HG03025 (cell line): Measurements from ENCODE around the gene UNC13B.
"Not testable (repeated sequence)": the region's sequence is repeated elsewhere in the genome, so short reads cannot be mapped to it uniquely, and the experiment has no call there.

Experiments used
- ATAC-seq: cut with Tn5 transposase; IDR thresholded peaks from one replicate; pipeline ENCODE4 v1.9.1; 2021; ENCODE audit warnings: mild to moderate bottlenecking, moderate library complexity; ENCODE audit not compliant: unreplicated experiment, low FRiP score

The UNC13B gene

GRCh38 chr9:35364817-35365585 is 203.2 kb downstream of the UNC13B start:
- no peak for ATAC-seq

DNA sequence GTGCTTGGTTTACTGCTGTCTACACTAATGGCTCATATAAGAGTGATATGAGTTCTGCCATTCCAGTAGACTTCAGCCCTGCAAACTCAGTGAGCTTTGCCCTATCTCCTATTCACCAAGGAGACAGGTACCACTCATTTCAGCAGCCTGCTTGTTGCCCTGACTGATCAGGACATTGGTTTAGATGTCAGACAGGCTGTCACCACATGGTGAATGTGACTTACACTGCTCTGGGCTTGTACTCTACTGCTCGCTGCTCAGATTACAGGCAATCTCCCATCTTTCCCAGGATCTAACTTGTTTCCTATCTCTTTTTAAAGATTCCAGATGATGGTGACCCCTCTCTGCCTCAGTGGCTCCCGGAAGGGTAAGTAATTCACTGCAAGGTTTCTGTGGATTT is 204.8 kb downstream of the UNC13B start:
- ATAC-seq = no peak

DNA sequence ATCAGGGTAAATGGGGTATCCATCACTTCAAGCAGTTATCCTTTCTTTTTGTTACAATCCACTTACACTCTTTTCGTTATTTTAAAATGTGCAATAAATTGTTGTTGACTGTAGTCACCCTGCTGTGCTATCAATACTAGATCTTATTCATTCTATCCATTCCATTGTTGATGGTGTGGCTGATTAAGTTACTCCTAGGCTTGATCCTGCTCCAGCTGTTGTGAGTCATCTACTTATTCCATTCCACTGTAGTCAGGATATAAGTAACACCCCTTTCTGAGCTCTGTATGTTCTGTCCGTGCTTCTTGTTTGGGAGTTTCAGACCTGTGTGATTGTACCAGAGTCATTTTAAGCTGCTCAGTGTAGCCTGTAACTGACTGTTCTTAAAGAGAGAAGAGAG is 205.6 kb downstream of the UNC13B start:
- no peak for ATAC-seq

- ATAC-seq = no peak
Measured at GRCh38 chr9:35370241-35370640, 208.4 kb downstream of the UNC13B start.

DNA sequence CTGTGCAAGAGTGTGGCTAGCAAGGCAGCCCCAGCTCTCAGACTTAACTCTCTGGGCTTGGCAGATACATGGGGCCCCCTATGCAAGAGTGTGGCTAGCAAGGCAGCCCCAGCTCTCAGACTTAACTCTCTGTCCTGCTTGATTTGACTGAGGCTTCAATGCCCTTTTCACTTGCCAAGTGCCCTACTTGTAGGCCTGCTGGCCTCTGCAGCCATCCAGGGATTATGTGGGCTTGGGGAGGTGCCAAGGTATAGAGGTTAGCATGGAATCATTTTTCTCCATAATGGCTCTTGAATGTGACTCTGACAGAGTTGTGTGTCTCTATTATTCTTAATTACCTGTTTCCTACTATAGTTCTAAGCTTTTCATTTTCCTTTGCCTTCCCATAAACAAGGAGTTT is 212.6 kb downstream of the UNC13B start:
- no peak for ATAC-seq

DNA sequence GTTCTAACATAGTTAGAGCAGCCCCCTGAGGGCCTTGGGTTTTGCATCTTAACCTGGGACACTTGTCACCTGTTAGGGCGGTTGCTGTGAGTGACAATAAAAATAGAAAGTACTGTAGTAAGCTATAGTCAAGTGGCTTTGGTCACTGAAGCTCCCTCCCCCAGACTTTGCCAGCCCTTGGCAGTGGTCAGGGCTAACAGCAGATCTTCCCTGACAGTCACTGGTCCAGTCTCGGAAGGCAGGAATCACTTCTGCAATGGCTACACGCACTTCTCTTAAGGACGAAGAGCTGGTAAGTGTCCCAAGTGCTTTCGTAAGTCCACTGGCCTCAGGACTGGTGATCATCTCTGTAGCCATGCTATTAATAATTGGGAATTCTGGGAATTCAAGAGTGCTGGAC is 213.1 kb downstream of the UNC13B start:
- ATAC-seq = no peak

DNA sequence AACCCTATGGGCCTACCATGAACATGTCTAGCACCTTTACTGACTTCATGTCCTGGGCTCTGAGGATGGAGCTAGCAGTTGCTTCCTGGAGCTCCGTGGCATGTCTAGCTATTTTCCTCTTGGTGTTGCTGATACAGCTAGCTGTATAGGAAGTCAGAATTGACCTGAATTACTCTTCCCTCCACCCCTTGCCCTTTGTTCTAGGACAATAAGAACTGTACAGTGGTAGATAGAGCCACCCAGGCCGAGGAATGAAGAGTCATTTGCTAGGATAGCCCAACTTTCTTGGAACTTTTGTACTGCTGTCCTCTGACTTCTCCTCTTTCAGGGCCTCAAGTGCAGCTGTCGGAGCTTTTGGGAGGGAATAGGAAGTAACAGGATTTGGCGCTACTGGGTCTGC is 218.2 kb downstream of the UNC13B start:
- no peak for ATAC-seq

GRCh38 chr9:35380619-35381018 is 218.8 kb downstream of the UNC13B start:
- no peak for ATAC-seq

DNA sequence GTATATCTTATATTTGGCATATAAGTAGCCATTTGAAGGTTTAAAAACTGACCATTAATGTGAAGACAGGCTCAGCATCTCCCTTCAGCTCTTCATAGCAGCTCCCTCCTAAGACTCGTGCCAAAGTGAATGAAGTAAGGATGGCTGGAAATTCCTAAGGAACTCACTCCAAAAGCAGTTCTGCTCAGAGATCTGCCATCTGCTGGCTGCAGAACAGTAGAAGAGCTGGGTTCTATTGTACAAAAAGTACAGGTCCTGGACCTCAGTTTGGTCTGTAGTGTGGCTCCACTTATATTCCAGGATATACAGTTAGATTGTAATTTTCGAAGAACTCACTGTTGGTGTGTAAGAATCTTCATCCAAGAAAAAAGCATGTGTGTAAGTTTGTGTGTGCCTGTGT is 223.2 kb downstream of the UNC13B start:
- ATAC-seq = no peak

- ATAC-seq = no peak
Measured at GRCh38 chr9:35395076-35395705, 233.4 kb downstream of the UNC13B start.

DNA sequence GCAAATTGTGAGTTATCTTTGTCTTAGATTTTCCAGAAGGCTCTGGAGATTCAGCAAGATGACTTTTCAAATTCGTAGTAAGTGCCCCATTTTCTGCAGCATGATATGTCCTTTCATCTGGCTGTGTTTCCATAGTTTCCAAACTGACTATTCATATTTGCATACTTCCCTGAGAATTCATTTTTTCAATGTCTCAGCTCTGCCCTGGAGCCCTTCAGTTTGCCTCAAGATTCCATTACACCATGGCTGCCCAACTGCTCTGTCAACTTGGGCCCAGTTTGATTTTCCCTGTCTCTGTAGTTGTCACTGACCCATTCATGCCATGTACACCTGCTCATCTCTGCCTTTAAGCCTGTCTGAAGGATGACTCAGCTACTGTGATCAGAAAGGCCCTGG is 233.9 kb downstream of the UNC13B start:
- ATAC-seq = no peak

GRCh38 chr9:35396560-35397215 is 234.9 kb downstream of the UNC13B start:
- no peak for ATAC-seq

- no peak for ATAC-seq
Measured at GRCh38 chr9:35397216-35397698, 235.4 kb downstream of the UNC13B start.

DNA sequence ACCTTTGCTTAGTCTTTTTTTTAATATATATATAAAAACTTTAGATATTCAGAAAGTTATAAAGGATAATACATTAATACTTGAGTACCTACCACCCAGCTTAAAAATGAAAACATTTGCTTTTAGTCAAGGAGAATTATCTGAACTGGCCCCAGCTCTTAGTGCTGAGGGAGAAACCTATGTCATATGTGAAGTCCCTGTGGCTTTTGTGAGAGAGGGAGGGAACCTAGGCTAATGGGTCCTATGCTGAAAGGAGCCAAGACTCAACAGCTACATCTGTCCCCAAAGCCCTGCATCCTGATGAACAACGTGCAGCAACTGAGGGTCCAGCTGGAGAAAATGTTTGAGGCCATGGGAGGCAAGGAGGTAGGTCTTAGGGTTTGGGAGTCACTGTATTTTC is 236.1 kb downstream of the UNC13B start:
- ATAC-seq = no peak

- no peak for ATAC-seq
Measured at GRCh38 chr9:35398651-35399335, 237.0 kb downstream of the UNC13B start.

- no peak for ATAC-seq
Measured at GRCh38 chr9:35404865-35405264, 243.1 kb downstream of the UNC13B start.

DNA sequence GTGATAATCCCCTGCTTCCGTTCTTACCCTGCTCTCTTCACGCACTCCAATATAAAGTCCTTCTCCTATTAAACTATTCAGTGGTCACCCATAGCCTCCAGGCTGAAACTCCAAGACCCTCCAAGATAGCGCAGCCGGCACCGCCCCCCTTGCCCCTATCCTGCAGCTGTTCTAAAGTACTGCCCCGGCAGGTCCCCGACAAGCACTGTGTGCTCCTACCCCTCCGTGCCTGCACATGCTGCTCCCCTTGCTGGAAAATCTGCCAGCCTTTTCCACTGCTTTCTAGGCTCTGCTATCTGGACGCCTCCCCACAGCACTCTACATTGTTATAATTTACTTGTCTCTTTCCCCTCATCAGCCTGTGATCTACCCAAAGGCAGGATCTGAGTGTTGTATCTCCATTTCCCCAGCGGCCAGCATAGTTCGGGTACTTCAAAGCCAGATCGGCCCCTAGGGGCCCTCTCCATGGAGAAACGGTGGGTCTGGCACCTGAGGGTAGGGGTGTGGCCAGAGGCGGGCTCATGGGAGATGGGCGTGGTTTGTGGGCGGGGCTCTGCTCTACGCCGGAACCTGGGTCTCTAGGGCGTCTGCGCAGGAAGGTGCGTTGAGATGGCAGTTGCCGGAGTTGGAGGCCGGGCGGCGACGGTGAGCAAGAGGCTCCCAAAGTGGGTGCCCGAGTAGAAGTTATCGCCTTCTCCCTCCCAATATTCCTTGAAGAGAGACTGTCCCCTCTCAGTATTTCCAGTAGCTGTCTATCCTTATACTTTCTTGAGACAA is 244.6 kb downstream of the UNC13B start:
- no peak for ATAC-seq

- ATAC-seq = no peak
Measured at GRCh38 chr9:35407846-35408245, 246.0 kb downstream of the UNC13B start.

DNA sequence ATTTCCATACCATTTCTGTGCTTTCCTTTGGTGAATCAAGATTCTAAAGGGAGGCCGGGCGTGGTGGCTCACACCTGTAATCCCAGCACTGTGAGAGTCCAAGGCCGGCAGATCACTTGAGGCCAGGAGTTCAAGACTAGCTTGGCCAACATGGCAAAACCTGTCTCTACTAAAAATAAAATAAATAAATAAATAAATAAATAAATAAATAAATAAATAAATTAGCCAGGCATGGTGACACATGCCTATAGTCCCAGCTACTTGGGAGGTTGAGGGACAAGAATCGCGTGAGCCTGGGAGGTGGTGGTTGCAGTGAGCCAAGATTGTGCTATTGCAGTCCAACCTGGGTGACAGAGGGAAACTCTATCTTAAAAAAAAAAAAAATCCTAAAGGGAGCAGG is 247.6 kb downstream of the UNC13B start:
- not testable (repeated sequence) for ATAC-seq

GRCh38 chr9:35414889-35415288 is 253.1 kb downstream of the UNC13B start:
- no peak for ATAC-seq
